IMR-90 (cell line): ENCODE results near the gene PTGES. TPM values are rescaled to one million over a fixed set of nuclear protein-coding genes. Genes with fewer than 3 reads are reported as not detected.

ENCODE experiments used
- ATAC-seq: fragments of 200-7000 bp; cut with Tn5 transposase; 2 replicates; pipeline ENCODE4 v1.9.1; 2020; ENCODE audit warnings: low read depth, mild to moderate bottlenecking, moderate library complexity
- BruUV-seq: library from RNA; stranded (reverse); fragments of 400-500 nt; replicated peaks from 2 replicates; lab custom pipeline; 2021; lab: Mats Ljungman, UMichigan
- CTCF ChIA-PET: fragments of 300-600 bp; formaldehyde crosslinking; extraction: SDS; loops from one replicate; lab custom pipeline; 2021; ENCODE audit warnings: antibody characterized with exemption; lab: Yijun Ruan, JAX
- POLR2A ChIA-PET: fragments of 300-600 bp; sonication (Branson Sonifier 250); formaldehyde crosslinking; loops from one replicate; lab custom pipeline; 2022; ENCODE audit warnings: antibody characterized with exemption; ENCODE audit not compliant: unreplicated experiment; lab: Charles Lee
- DNase-seq: peaks from one replicate; pipeline ENCODE4 v3.0.0; 2013
- H2AFZ ChIP-seq: replicated peaks from 2 replicates; pipeline ENCODE3; 2013; ENCODE audit warnings: low read length, mild to moderate bottlenecking; ENCODE audit not compliant: poor library complexity
- H2AK5ac ChIP-seq: 2 replicates; pipeline ENCODE4 v1.6.1; 2013; ENCODE audit warnings: low read depth, low read length, inconsistent platforms
- H2AK9ac ChIP-seq: replicated peaks from 2 replicates; pipeline ENCODE3; 2013; ENCODE audit warnings: mild to moderate bottlenecking, low read depth, low read length, moderate library complexity; ENCODE audit not compliant: poor library complexity
- H2BK120ac ChIP-seq: 2 replicates; pipeline ENCODE4 v1.6.1; 2013; ENCODE audit warnings: low read depth, low read length, inconsistent platforms
- H2BK15ac ChIP-seq: 3 replicates; pipeline ENCODE4 v1.6.1; 2013; ENCODE audit warnings: low read depth, low read length, inconsistent platforms
- H2BK20ac ChIP-seq: 2 replicates; pipeline ENCODE4 v1.6.1; 2013; ENCODE audit warnings: low read depth, mild to moderate bottlenecking, inconsistent platforms, low read length, moderate library complexity
- H2BK5ac ChIP-seq: 2 replicates; pipeline ENCODE4 v1.6.1; 2013; ENCODE audit warnings: mild to moderate bottlenecking, low read depth, low read length, inconsistent platforms; ENCODE audit not compliant: poor library complexity, severe bottlenecking
- H3K14ac ChIP-seq: replicated peaks from 2 replicates; pipeline ENCODE4 v1.6.1; 2013; ENCODE audit warnings: low read depth, low read length, inconsistent platforms
- H3K18ac ChIP-seq: 2 replicates; pipeline ENCODE4 v1.6.1; 2013; ENCODE audit warnings: low read depth, low read length, control low read depth
- H3K23ac ChIP-seq: 2 replicates; pipeline ENCODE4 v1.6.1; 2013; ENCODE audit warnings: low read depth, low read length, inconsistent platforms
- H3K27ac ChIP-seq: 2 replicates; pipeline ENCODE4 v1.5.1; 2013; ENCODE audit warnings: mild to moderate bottlenecking, control low read depth, low read length; ENCODE audit not compliant: insufficient read depth
- H3K27me3 ChIP-seq: 2 replicates; pipeline ENCODE4 v1.6.1; 2013; ENCODE audit warnings: low read length; ENCODE audit not compliant: control insufficient read depth, insufficient read depth
- H3K36me3 ChIP-seq: 2 replicates; pipeline ENCODE4 v1.6.1; 2013; ENCODE audit warnings: low read length, mixed read lengths; ENCODE audit not compliant: control insufficient read depth, insufficient read depth
- H3K4ac ChIP-seq: 2 replicates; pipeline ENCODE4 v1.6.1; 2013; ENCODE audit warnings: low read depth, low read length, inconsistent platforms
- H3K4me1 ChIP-seq: 2 replicates; pipeline ENCODE4 v1.6.1; 2013; ENCODE audit warnings: low read length, mixed read lengths; ENCODE audit not compliant: control insufficient read depth, insufficient read depth
- H3K4me2 ChIP-seq: 2 replicates; pipeline ENCODE4 v1.6.1; 2013; ENCODE audit warnings: low read depth, mild to moderate bottlenecking, control low read depth, low read length, moderate library complexity
- H3K4me3 ChIP-seq: 2 replicates; pipeline ENCODE4 v1.5.1; 2013; ENCODE audit warnings: low read depth, mild to moderate bottlenecking, control low read depth, low read length, moderate library complexity; ENCODE audit not compliant: insufficient read depth
- H3K56ac ChIP-seq: 2 replicates; pipeline ENCODE4 v1.6.1; 2013; ENCODE audit warnings: low read length, inconsistent platforms; ENCODE audit not compliant: insufficient read depth; ENCODE audit errors: extremely low read depth
- H3K79me1 ChIP-seq, 2 experiments: 2 replicates each; pipeline ENCODE4 v1.6.1; 2013; ENCODE audit warnings: low read length in 2 of 2, inconsistent platforms in 1 of 2, low read depth in 1 of 2
- H3K9ac ChIP-seq: 2 replicates; pipeline ENCODE4 v1.6.1; 2013; ENCODE audit warnings: low read depth, low read length, control low read depth
- H3K9me1 ChIP-seq: 2 replicates; pipeline ENCODE4 v1.6.1; 2013; ENCODE audit warnings: low read length, inconsistent platforms; ENCODE audit not compliant: insufficient read depth
- H3K9me3 ChIP-seq: 2 replicates; pipeline ENCODE4 v1.6.1; 2013; ENCODE audit warnings: low read length; ENCODE audit not compliant: control insufficient read depth, insufficient read depth
- H4K20me1 ChIP-seq: 2 replicates; pipeline ENCODE4 v1.6.1; 2013; ENCODE audit warnings: low read length, inconsistent platforms; ENCODE audit not compliant: insufficient read depth
- H4K5ac ChIP-seq: 2 replicates; pipeline ENCODE4 v1.6.1; 2013; ENCODE audit warnings: mild to moderate bottlenecking, low read depth, low read length, control low read depth
- H4K8ac ChIP-seq, 2 experiments: 2 replicates each; pipeline ENCODE4 v1.6.1; 2013; ENCODE audit warnings: low read depth in 2 of 2, low read length in 2 of 2, control low read depth in 1 of 2, inconsistent platforms in 1 of 2
- H4K91ac ChIP-seq: 2 replicates; pipeline ENCODE4 v1.6.1; 2013; ENCODE audit warnings: low read depth, low read length, inconsistent platforms; ENCODE audit not compliant: insufficient read depth
- CEBPB ChIP-seq: IDR thresholded peaks from 2 replicates; pipeline ENCODE4 v1.6.1; 2012; ENCODE audit warnings: low read depth, low read length, improper control_type of control experiment
- MAFK ChIP-seq: IDR thresholded peaks from 2 replicates; pipeline ENCODE4 v1.6.1; 2012; ENCODE audit warnings: low read depth, low read length, improper control_type of control experiment
- RAD21 ChIP-seq: IDR thresholded peaks from 2 replicates; pipeline ENCODE4 v1.6.1; 2012; ENCODE audit warnings: low read length, improper control_type of control experiment
- RCOR1 ChIP-seq: IDR thresholded peaks from 2 replicates; pipeline ENCODE4 v1.6.1; 2012; ENCODE audit warnings: mild to moderate bottlenecking, low read length, improper control_type of control experiment; ENCODE audit not compliant: insufficient replicate concordance
- WGBS, 2 experiments: methylation state at CpG; one replicate each; pipeline versions ENCODE4 v1.1.5 to v1.1.7; 2013; ENCODE audit warnings: missing lambda C conversion rate in 2 of 2; ENCODE audit not compliant: insufficient read length in 1 of 2; ENCODE audit errors: extremely low coverage in 2 of 2; 5-methylcytosine and 5-hydroxymethylcytosine counted together
- dilution Hi-C: fragments of 300-500 bp; cut with HindIII; formaldehyde crosslinking; loops from one replicate; pipeline ENCODE4 v1.14.3; 2018; ENCODE audit warnings: low sequenced_read_pairs; ENCODE audit not compliant: unreplicated experiment
- in situ Hi-C: fragments of 300-500 bp; cut with MboI; formaldehyde crosslinking; loops from 3 replicates; pipeline ENCODE4 v1.14.3; 2019; ENCODE audit warnings: low sequenced_read_pairs, inconsistent platforms, mixed read lengths
- intact Hi-C: fragments of 100-400 bp; cut with micrococcal nuclease; formaldehyde crosslinking; loops from 2 replicates; pipeline ENCODE4 v1.10.0; 2022
- polyA plus RNA-seq, 3 experiments: library from polyadenylated mRNA; depleted of rRNA; stranded (reverse); fragments of >200 nt; gene quantifications; 2 replicates each; pipeline ENCODE4 v1.2.3, GENCODE V29; 2012; ENCODE audit warnings: low replicate concordance in 1 of 3
- total RNA-seq: library from RNA; depleted of rRNA; stranded (reverse); fragments of >200 nt; gene quantifications from 2 replicates; pipeline ENCODE4 v1.2.3, GENCODE V29; 2012
- TF ChIP-seq, protein P1 (sequence below): fragments of 150-350 bp; IDR thresholded peaks from 2 replicates; pipeline ENCODE4 v1.6.1; 2016; ENCODE audit warnings: low read depth, mild to moderate bottlenecking, low read length, moderate library complexity, borderline replicate concordance

The PTGES gene
- total and polyA plus RNA-seq, 2 of the 4 experiments (the other 2 are of a cell fraction), result 3.2 to 6.3 TPM

DNA sequence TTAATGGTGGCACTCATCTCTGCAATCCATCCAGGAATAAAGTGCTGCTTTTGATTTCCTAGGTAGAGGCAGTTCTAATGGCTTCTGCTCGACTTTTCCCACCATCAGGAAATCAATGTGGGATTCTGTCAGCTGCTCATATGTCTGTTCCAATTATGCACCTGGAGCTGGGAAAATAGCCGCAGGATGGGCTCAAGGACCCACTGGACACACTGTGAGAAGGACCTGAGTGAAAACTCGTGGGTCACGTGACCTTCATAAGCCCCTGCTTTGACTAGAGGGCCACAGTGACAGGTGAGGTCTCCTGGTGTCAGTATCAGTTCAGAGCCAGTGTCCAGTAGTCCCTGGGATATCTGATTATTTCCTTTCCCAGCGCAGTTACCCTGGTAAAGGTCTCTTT is 17.9 kb upstream of the PTGES start:
- H3K4me1 ChIP-seq, result peaks cover 6% of the 10 kb centered on the region
- H3K23ac ChIP-seq, result no peak overlapping the region
- no peak overlapping the region for H3K56ac ChIP-seq
- no peaks in the 10 kb centered on the region for H4K20me1 ChIP-seq
- H3K18ac ChIP-seq, result no peak overlapping the region
- H4K8ac ChIP-seq, result no peak overlapping the region
- BruUV-seq, result no TSS peak
- no peak overlapping the region for H2BK5ac ChIP-seq
- no peak overlapping the region; the same call in 2 of the 3 replicates for H2BK15ac ChIP-seq
- no peak overlapping the region for H3K4ac ChIP-seq
- in situ Hi-C loops (no loop called here), intact Hi-C loops (no loop called here), dilution Hi-C loops (no loop called here)
- DNase-seq (no peak), ATAC-seq (no peak)
- no peaks in the 10 kb centered on the region for H3K36me3 ChIP-seq
- H3K4me3 ChIP-seq, result no peak overlapping the region
- H3K27ac ChIP-seq, result no peak overlapping the region
- no peak overlapping the region for H4K91ac ChIP-seq
- H3K14ac ChIP-seq, result no peak overlapping the region
- TF ChIP-seq, protein P1, sequence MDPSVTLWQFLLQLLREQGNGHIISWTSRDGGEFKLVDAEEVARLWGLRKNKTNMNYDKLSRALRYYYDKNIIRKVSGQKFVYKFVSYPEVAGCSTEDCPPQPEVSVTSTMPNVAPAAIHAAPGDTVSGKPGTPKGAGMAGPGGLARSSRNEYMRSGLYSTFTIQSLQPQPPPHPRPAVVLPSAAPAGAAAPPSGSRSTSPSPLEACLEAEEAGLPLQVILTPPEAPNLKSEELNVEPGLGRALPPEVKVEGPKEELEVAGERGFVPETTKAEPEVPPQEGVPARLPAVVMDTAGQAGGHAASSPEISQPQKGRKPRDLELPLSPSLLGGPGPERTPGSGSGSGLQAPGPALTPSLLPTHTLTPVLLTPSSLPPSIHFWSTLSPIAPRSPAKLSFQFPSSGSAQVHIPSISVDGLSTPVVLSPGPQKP, result no peak
- TF ChIP-seq RAD21 (no peak), MAFK (no peak), CEBPB (no peak), RCOR1 (no peak)
- H2AK9ac ChIP-seq, result no peak overlapping the region
- H3K27me3 ChIP-seq, result no peaks in the 10 kb centered on the region
- peaks cover 11% of the 10 kb centered on the region; the same call in 1 of the 2 replicates for H3K9me1 ChIP-seq
- no peaks in the 10 kb centered on the region for H3K9me3 ChIP-seq
- H2AK5ac ChIP-seq, result no peak overlapping the region
- H2BK20ac ChIP-seq, result no peak overlapping the region
- H3K4me2 ChIP-seq, result no peak overlapping the region
- ChIA-PET POLR2A (no interaction called here), CTCF (no interaction called here)
- WGBS, 2 experiments, result 74% methylated on average over 2 of the region's 5 CpGs; no CpG with 5 or more reads in 1 of the 2 experiments
- no peaks in the 10 kb centered on the region for H3K79me1 ChIP-seq
- H3K9ac ChIP-seq, result no peak overlapping the region
- no peak overlapping the region for H4K5ac ChIP-seq
- no peak overlapping the region for H2AFZ ChIP-seq
- H2BK120ac ChIP-seq, result no peak overlapping the region
